Lung (tissue), 12 donors: ENCODE data around the gene RECQL. TPM values are rescaled to one million over a fixed set of nuclear protein-coding genes. Genes with fewer than 3 reads are reported as not detected.
"Not testable (repeated sequence)": the region's sequence is repeated elsewhere in the genome, so short reads cannot be mapped to it uniquely, and the experiment has no call there.

Source experiments
- ATAC-seq: fragments of 200-7000 bp; cut with Tn5 transposase; one replicate; pipeline ENCODE4 v1.9.1; 2020; ENCODE audit warnings: moderate number of reproducible peaks; ENCODE audit not compliant: insufficient read depth, low FRiP score
- DNase-seq, 3 donors: peaks; one replicate each; pipeline ENCODE4 v3.0.0-alpha.2; 2013 to 2017
- H3K27ac ChIP-seq, 2 donors: one replicate each; pipeline ENCODE4 v1.5.1; 2013; ENCODE audit warnings: mild to moderate bottlenecking in 2 of 2, moderate library complexity in 2 of 2, control low read depth in 1 of 2, inconsistent platforms in 1 of 2, low read depth in 1 of 2, low read length in 1 of 2
- H3K27me3 ChIP-seq, 3 donors: one replicate each; pipeline ENCODE4 v1.5.1; 2013; ENCODE audit warnings: low read length in 2 of 3; ENCODE audit not compliant: control insufficient read depth in 3 of 3, insufficient read depth in 3 of 3
- H3K36me3 ChIP-seq, 4 donors: one replicate each; pipeline ENCODE4 v1.5.1; 2013; ENCODE audit warnings: low read length in 4 of 4, mild to moderate bottlenecking in 1 of 4, moderate library complexity in 1 of 4; ENCODE audit not compliant: control insufficient read depth in 4 of 4, insufficient read depth in 4 of 4
- H3K4me1 ChIP-seq, 5 donors: one replicate each; pipeline ENCODE4 v1.5.1; 2013; ENCODE audit warnings: low read length in 5 of 5, mild to moderate bottlenecking in 2 of 5, moderate library complexity in 1 of 5; ENCODE audit not compliant: control insufficient read depth in 5 of 5, insufficient read depth in 5 of 5
- H3K4me3 ChIP-seq: one replicate; pipeline ENCODE4 v1.5.1; 2013; ENCODE audit warnings: mild to moderate bottlenecking, control low read depth, moderate library complexity
- H3K9ac ChIP-seq, 2 donors: one replicate each; pipeline ENCODE4 v1.5.1; 2013; ENCODE audit warnings: low read length in 2 of 2, control low read depth in 1 of 2; ENCODE audit not compliant: insufficient read depth in 1 of 2
- H3K9me3 ChIP-seq, 4 donors: one replicate each; pipeline ENCODE4 v1.5.1; 2013; ENCODE audit warnings: low read length in 3 of 4, mild to moderate bottlenecking in 1 of 4, moderate library complexity in 1 of 4; ENCODE audit not compliant: control insufficient read depth in 4 of 4, insufficient read depth in 3 of 4
- CTCF ChIP-seq: IDR thresholded peaks from 2 replicates; pipeline ENCODE4 v1.5.1; 2012; ENCODE audit warnings: mild to moderate bottlenecking; ENCODE audit errors: control extremely low read depth, extremely low read depth
- WGBS, 2 donors: extraction: QIAGEN DNeasy Blood & Tissue Kit; methylation state at CpG; one replicate each; pipeline ENCODE4 v1.1.7; 2013; 5-methylcytosine and 5-hydroxymethylcytosine counted together
- polyA plus RNA-seq, 2 donors: library from polyadenylated mRNA; stranded (reverse); fragments of 200-250 nt; gene quantifications; one replicate each; pipeline ENCODE4 v1.2.1, GENCODE V29; 2013
- total RNA-seq, 2 donors: library from RNA; depleted of rRNA in 1 of 2; stranded (reverse); fragments of >200 nt in 1 of 2; gene quantifications; one replicate each; pipeline ENCODE4 v1.2.1, GENCODE V29; 2014 to 2021
- donor health status: control.
- donor health status: control.
- donor health status: Bipolar disorder and iron deficiency.
- donor health status: healthy.
- donor health status: DM: yes; HTN: yes; CAD: no.

The RECQL gene
- total and polyA plus RNA-seq, 4 donors = 13.8 to 36.0 (median 29.6) TPM

- peaks cover 0 to 5% (median 0%) of the 10 kb centered on the region in 3 donors for H3K27me3 ChIP-seq
- no peak overlapping the region for H3K9ac ChIP-seq
- 69 to 73% methylated on average over 2 of the region's 2 CpGs for WGBS, 2 donors
- H3K27ac ChIP-seq = no peak overlapping the region
- H3K4me3 ChIP-seq = no peak overlapping the region
- TF ChIP-seq CTCF = no peak
- no peaks in the 10 kb centered on the region for H3K9me3 ChIP-seq
- H3K36me3 ChIP-seq = no peaks in the 10 kb centered on the region
- DNase-seq = no peak
- H3K4me1 ChIP-seq = peaks cover 0 to 5% (median 1%) of the 10 kb centered on the region in 5 donors
- ATAC-seq = no peak
Measured at GRCh38 chr12:21434699-21435098, 66.7 kb downstream of the RECQL start.

DNA sequence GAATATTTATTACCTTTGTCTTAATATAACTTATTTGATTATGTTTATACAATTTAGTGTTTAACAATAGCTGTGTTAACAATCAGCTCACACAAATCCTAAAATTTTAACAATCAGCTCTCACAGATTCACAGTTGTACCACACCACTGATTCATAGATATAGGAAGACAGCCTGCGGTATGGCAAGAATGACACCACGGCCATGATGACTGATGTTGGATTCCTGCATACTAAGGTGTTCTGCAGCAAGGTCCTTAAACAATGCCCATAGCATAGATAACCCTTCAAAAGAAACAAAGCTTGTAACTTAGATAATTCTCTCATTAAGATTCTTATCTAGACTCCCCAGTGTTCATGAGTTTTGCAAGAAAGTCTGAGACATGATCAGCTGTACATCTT, 67.9 kb downstream of the RECQL start:
- Histone ChIP-seq H3K27ac (no peak overlapping the region), H3K9me3 (no peaks in the 10 kb centered on the region), H3K4me3 (no peak overlapping the region), H3K27me3 (peaks cover 0 to 5% (median 0%) of the 10 kb centered on the region in 3 donors), H3K4me1 (peaks cover 0 to 5% (median 0%) of the 10 kb centered on the region in 5 donors), H3K9ac (no peak overlapping the region), H3K36me3 (no peaks in the 10 kb centered on the region)
- no peak for DNase-seq
- WGBS, 2 donors = 50 to 66% methylated on average over 2 of the region's 2 CpGs
- ATAC-seq = no peak
- no peak for TF ChIP-seq CTCF

- Histone ChIP-seq H3K9me3 (no peaks in the 10 kb centered on the region), H3K4me3 (no peak overlapping the region), H3K9ac (no peak overlapping the region), H3K4me1 (no peaks in the 10 kb centered on the region), H3K27me3 (peaks cover 0 to 5% (median 0%) of the 10 kb centered on the region in 3 donors), H3K27ac (no peak overlapping the region), H3K36me3 (no peaks in the 10 kb centered on the region)
- ATAC-seq = no peak
- WGBS, 2 donors = 58 to 64% methylated on average over 4 of the region's 4 CpGs
- no peak for DNase-seq
- no peak for TF ChIP-seq CTCF
Measured at GRCh38 chr12:21429994-21430393, 71.4 kb downstream of the RECQL start.

DNA sequence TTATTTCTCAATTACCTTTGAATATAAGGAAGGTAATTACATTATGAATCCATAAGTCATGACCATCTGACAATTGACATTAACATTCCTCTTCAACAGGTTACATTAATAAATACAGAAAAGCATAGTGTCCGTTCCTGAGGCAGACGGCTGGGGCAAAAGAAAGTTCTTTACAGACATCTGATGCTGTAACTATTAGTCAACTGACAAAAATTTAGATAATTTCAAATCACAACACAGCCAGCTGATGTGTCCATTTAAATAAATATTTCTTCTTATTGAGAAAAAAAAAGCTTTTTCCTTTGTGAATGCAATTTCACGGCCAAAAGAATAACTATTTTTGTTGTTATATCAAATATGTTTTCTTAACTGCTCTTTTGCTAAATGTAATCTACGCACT, 73.2 kb downstream of the RECQL start:
- DNase-seq (no peak), ATAC-seq (no peak)
- no peak for TF ChIP-seq CTCF
- no peaks in the 10 kb centered on the region for H3K9me3 ChIP-seq
- no peak overlapping the region for H3K27ac ChIP-seq
- no peak overlapping the region for H3K4me3 ChIP-seq
- no peaks in the 10 kb centered on the region for H3K27me3 ChIP-seq
- 76 to 86% methylated on average over 4 of the region's 4 CpGs for WGBS, 2 donors
- no peaks in the 10 kb centered on the region for H3K4me1 ChIP-seq
- H3K36me3 ChIP-seq = no peaks in the 10 kb centered on the region
- no peak overlapping the region for H3K9ac ChIP-seq

- H3K27ac ChIP-seq, H3K27me3 ChIP-seq, H3K9ac ChIP-seq, H3K36me3 ChIP-seq, DNase-seq, H3K4me3 ChIP-seq, H3K4me1 ChIP-seq, ATAC-seq, H3K9me3 ChIP-seq: not testable (repeated sequence)
- 88% methylated on average over 30 of the region's 30 CpGs for WGBS, 2 donors
Measured at GRCh38 chr12:21419009-21419699, 82.3 kb downstream of the RECQL start.
